ENCODE measurements around the gene MBNL3.

Gene MBNL3

GRCh38 chrX:132413459-132413858, 75.4 kb downstream of the MBNL3 start:
- no peak for DNase-seq

DNA sequence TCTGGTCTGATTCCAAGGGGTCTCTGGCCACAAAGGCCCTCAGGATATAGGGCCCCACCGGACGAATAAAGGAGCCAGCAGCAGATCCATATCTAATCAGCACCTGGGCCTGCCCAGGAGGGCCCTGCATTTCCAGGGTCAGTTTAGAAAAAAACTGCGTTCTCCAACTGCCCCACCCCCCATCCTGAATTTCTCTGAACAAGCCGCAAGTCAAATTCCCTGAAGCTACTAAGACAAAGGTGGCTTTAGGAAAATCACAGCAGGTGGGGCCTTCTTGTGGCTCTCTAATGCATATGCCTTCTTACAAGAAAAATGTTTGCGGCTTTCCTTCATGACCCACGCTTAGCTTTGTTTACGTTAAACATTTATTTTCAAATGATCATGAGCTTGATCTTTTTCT, 76.6 kb downstream of the MBNL3 start:
- no peak for DNase-seq

DNA sequence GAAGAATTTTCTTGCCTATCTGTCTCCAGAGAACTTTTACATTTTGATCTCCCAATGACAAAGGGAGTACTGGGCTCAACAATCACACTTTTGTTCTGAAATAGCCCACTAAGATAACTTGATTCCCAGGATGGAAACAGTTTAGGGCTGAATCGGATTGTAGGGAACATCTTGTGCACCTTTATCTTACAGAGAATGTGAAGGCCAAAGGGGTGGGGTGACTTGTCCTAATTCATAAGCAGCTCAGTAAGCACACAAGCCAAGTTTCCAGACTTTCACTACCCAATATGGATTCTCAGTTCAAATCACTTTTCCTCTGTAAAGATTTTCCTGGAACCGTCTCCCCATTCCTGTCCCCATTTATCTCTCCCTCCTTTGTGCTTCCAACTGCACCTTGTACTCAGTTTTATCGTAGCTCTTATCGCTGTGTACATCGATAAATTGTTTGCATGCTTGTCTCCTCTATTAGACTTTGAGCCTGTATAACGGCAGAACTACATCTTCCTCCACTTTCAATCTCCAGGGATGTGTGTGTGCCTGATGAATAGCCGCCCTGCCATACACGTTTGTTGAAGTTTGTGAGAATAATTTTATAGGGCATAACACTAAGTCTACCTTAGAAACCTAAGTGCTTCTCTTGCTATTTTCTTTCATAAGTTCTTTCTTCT, 77.4 kb downstream of the MBNL3 start:
- no peak for DNase-seq

DNA sequence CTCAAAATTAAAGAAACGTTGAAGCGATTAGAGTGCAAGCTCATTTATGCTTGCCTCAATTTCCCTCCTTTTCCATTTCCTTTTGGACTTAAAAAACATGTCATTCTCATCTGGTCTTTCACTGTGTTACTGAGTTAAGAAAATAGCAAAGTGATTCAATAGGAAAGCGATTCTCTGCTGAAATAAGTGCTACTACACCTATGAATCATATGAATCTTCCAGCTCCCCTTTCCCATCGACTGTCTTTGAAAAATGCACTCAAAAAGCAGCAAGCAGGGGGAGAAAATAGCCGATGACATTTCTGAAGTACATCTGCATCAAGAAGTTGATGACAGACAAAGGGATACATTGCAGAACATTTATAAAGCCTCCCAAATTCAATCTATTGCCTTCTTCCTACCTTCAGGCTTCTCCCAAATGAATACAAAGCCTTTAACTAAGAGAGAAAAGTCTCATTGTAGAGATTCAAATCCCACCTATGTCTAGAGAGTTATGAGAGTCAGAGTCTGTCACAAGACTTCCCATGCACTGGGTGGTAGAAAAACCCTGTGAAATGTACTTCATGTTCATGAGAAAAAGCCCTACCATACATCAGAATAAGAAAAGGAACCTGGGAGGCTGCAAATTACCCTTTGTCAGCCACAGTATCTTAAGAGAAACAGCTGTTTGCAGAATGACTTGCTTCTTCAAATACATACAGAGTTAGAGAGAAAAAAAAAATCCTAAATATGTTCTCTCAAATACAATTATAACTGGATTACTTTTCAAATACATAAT, 78.9 kb downstream of the MBNL3 start:
- no peak for DNase-seq

- no peak for DNase-seq
Measured at GRCh38 chrX:132407691-132408090, 81.1 kb downstream of the MBNL3 start.

DNA sequence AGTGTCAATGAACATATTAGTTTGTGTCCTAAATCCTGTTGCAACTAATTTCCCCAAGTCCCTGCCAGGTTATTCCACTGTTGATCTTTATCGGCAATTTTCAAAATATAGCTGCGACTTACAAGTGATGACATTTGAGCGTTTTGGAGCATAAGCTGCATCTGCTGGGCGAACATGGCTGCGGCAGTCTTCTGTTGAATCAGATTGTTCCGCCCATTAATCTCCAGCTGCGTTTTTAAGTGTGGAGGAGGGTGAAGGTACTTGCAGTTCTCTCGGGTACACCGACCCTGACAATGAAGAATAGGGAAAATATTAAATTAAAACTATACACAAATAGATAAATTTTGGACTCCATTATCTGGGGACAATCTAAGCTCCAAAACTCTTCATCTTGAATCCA, 82.7 kb downstream of the MBNL3 start:
- no peak for DNase-seq

DNA sequence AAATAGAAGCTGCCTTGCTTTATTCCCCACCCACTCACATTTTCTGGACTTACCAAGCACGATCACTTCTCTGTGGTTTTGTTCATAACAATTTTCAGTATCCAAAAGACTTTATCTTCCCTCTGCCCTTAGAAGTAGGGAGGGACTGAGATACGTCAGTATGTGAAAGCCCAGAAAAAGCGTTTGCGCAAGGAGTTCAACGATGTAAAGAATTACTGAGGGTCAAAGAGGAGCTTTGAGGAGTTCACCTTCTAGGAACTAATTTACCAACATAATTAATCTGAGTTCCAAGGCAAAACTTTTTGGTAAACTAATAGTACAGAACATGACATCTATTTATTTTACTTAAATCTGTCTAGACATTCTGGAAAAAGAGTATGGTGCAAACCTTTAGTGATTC, 84.6 kb downstream of the MBNL3 start:
- DNase-seq, result no peak

- DNase-seq, result no peak
Measured at GRCh38 chrX:132401935-132402334, 86.9 kb downstream of the MBNL3 start.

- no peak for DNase-seq
Measured at GRCh38 chrX:132400706-132401105, 88.1 kb downstream of the MBNL3 start.

DNA sequence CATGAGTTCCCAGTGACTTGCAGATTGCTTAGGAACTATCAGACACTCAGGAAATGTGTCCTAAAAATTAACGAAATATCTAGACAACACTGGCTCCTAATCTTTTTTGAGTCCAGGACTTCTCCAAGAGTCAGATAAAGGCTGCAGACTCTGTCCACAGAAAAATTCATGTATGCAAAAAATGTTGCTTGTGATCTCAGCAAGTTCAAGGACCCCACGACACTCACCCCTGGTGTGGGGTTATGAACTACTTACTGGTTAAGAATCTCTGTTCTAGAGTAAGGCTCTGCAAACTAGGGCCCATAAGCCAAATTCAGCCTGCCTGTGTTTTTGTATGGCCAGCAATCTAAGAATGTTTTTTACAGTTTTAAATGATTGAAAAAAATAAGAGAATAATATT, 93.2 kb downstream of the MBNL3 start:
- DNase-seq, result no peak

DNA sequence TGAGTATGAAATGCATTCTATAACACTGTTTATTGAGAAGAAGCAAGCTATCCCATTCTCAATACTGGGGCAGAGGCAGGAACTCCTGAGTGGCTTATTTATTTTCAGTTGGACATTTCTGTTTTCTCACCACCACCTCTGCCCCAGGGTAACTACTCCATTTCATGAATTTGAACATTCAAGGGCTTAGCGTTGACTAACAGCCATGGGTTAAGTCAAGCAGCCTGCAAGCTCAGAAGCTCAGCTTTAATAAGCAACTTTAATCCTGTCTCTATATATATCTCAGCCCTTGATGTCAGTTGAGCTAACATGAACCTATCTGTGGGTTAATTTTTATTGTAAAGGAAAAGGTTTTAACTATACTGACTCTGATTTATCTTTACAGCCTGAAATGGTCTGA, 93.8 kb downstream of the MBNL3 start:
- no peak for DNase-seq

DNA sequence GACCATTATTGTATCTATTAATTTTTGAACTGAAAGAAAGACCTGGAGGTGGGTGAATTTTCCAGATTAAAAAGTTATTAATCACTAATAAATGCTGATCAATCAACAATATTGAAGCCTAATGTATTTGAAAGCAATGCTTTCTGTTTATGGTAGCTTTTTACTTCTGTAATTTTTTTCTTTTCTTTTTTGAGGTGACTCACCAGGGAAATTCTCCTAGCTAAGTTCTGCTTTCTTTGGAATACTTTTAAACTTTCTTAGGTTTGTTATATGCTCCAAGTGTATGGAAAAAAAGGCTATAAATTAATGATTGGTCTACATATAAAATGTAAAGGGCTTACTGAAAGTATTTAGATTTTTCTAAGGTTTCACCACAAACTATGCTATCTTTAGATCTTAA, 94.2 kb downstream of the MBNL3 start:
- DNase-seq, result no peak

DNA sequence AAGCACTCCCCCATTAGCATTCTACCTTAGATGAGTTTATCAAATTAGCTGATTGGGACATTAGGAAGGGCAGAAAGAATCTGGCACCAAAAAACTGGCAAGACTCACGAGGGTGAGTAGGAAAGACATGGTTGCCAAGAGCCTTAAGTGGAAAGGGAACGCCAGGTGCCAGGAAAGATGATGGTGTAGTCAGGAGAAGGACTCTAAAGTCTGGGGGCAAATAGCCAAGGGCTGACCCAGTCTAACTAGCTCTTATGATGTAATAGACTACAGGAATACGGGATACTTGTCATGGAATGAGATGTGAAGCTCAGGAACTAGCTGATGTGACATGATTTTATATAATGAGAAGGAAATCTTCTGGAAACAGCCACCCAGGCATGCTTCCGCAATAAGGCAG, 94.8 kb downstream of the MBNL3 start:
- no peak for DNase-seq

GRCh38 chrX:132393485-132393884, 95.4 kb downstream of the MBNL3 start:
- DNase-seq, result no peak

DNA sequence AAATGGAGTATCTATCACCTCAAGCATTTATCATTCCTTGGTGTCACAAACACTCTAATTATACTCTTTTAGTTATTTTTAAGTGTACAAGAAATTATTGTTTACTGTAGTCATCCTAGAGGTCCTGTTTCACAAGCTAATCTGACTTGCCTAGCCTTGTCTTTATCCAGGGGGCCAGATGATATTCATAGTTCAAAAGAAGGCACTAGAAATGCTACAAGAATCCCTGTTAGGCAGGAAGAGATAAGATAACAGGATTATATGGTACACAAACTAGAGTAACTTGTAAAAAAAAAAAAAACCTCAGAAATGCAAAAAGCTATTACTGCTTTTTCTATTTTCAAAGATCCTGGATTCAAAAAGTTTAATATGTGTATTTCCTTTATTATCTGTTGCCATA, 95.8 kb downstream of the MBNL3 start:
- no peak for DNase-seq

- DNase-seq, result no peak
Measured at GRCh38 chrX:132390792-132391191, 98.0 kb downstream of the MBNL3 start.

DNA sequence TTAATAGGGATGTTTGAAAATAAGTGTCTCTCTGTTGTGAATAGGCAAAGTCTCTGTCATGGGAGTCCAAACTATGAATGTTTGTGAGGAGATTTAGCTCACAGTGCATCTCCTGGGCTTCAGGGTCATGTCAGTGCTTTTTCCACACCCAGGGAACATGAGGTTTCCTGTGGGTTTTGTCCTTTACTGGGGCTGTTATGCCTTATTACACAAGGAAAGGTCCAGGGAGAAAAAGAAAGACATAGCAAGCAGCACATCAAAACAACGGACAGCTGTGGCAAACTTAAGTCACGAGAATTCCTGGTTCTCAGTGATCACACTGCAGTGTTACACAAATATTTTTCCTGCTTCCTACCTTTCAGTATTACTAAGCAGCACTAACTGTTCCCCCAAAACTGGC, 99.4 kb downstream of the MBNL3 start:
- no peak for DNase-seq

GRCh38 chrX:132388371-132388770, 100.5 kb downstream of the MBNL3 start:
- no peak for DNase-seq

- no peak for DNase-seq
Measured at GRCh38 chrX:132384301-132384700, 104.5 kb downstream of the MBNL3 start.

- no peak for DNase-seq
Measured at GRCh38 chrX:132382068-132382467, 106.8 kb downstream of the MBNL3 start.

GRCh38 chrX:132378281-132378680, 110.6 kb downstream of the MBNL3 start:
- DNase-seq, result no peak

GRCh38 chrX:132375941-132376340, 112.9 kb downstream of the MBNL3 start:
- DNase-seq, result no peak

- no peak for DNase-seq
Measured at GRCh38 chrX:132373610-132374009, 115.2 kb downstream of the MBNL3 start.

GRCh38 chrX:132369617-132370326, 119.1 kb downstream of the MBNL3 start:
- DNase-seq, result no peak

Measured in stimulated activated CD8-positive, alpha-beta memory T cell treated with anti-CD3 and anti-CD28 coated beads, Interleukin-4, amount 100 ng/mL, for 48 hours (primary cell).